Embryonic facial prominence (tissue), 1 donor: ENCODE measurements around the gene DRC3.
"Not testable (repeated sequence)": the region's sequence is repeated elsewhere in the genome, so short reads cannot be mapped to it uniquely, and the experiment has no call there.

Source experiments
- DNase-seq: peaks from one replicate; pipeline ENCODE4 v3.0.0-alpha.2; 2016; ENCODE audit errors: extremely low spot score

The DRC3 gene

DNA sequence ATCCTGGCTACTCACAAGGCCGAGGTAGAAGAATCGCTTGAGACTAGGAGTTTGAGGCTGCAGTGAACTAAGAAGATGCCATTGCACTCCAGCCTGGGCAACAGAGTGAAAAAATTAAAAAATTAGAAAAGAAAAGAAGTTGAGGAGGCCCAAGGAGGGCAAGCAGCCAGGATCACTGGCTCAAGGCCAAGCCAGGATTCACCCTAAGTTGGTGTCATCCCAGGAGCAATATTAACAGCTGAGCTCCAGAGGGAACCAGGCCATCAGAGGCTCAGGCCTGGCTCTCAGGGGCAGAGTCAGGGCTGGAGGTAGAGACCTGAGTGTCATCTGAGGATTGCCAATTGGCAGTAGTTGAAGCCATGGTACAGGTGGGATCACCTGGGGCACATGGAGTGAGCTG, 20.7 kb downstream of the DRC3 start:
- no peak for DNase-seq

DNA sequence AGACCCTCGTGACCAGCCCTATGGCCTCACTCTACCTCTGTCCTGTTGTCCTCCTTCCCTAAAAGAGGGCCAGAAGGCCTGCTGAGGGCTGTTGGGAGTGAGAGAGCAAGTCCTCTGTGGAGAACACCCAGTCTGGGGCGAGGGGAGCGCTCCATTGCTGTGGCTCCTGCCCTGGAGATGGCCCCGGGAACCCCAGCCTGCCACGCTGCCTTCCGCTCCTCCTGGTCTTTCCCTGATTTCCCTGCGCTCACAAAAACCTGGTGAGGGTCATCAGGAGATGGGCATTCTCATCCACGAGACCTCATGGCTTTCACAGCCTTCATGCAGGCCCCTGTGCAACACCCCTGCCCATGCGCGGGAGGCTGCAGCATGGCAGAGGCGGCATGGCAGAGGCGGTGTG, 21.2 kb downstream of the DRC3 start:
- DNase-seq = no peak

DNA sequence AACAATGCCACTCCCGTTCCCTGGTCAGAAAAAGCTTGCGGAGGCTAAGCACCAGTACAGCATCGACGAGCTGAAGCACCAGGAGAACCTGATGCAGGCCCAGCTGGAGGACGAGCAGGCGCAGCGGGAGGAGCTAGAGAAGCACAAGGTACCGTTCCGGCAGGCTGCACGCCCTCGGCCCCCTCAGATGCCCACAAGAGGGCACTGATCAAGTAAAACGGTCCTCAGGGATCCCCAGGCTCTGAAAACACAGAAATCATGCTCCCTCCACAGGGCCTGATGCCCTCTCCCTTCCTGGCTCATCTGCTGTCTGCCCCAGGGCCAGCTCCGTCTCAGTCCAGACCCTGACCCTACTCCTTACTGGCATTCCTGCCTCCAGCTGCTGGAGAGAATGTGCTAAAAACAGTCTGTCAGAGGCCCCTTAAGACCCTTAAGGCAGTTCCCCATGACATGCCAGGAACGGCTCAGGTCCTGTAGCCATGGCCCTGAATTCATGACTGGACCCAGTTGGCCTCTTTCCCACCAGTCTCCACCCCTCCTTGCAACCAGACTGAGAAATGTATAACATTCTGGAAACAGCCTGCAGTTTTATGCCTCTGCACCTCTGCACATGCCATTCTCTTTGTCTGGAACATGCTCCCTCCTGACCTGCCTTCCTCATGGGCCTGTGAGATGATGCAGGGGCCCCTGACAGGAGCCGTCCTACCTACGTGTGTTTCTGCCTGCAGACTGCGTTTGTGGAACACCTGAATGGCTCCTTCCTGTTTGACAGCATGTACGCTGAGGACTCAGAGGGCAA, 21.8 kb downstream of the DRC3 start:
- no peak for DNase-seq

DNA sequence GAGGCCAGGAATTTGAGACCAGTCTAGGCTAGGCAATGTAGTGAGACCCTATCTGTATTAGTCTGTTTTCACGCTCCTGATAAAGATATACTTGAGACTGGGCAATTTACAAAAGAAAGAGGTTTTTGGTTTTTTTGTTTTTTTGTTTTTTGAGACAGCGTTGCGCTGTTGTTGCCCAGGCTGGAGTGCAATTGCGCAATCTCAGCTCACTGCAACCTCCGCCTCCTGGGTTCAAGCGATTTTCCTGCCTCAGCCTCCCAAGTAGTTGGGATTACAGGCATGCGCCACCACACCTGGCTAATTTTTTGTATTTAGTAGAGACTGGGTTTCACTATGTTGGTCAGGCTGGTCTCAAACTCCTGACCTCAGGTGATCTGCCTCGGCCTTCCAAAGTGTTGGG, 23.2 kb downstream of the DRC3 start:
- not testable (repeated sequence) for DNase-seq

DNA sequence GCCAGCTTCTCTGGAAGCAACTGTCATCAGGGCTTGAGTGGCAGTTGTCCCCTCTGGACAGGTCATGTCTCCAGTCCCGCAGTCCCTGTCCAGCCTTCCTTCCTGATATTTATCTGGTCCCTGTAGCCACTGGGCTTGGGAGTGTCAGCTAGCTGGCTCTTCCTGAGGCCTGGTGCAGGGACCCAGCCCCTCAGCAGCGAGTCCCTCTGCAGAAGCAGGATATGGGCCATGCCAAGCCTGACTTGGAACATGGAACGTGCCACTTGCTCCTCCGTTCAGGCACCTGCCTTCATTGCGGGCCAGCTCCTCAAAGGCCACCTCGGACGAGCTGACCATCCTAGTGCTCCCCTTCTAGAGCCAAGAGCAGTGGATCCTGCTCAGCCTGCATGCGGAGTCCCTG, 26.3 kb downstream of the DRC3 start:
- no peak for DNase-seq

DNA sequence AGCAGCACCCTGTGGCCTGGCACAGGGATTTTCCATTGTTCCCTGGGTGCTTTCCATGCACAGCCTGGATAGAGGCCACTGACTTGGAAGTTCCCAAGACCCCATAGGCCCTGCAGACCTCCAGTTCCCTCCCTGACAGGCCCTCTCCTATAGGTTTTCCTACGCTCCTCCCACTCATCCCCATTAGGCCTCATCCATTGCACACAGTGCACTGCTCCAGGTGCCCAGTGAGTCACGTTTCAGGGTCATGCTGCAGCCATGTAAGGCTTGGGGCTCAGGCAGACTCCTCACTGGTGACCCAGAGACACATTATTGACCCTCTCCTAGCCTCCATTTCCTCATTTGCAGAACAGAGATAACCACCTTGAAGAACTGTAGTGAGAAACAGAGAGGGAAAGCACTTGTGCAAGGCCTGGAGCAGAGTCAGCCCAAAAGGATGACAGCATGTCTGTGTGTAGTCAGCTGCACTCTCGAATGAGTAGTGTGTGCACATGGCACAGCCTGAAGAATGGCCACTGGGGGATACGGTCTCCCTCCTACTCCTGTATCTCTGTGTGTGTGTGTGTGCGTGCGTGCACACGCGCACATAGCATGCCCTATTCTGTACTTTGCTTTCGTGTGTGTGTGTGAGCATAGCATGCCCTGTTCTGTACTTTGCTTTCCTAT, 26.8 kb downstream of the DRC3 start:
- no peak for DNase-seq

DNA sequence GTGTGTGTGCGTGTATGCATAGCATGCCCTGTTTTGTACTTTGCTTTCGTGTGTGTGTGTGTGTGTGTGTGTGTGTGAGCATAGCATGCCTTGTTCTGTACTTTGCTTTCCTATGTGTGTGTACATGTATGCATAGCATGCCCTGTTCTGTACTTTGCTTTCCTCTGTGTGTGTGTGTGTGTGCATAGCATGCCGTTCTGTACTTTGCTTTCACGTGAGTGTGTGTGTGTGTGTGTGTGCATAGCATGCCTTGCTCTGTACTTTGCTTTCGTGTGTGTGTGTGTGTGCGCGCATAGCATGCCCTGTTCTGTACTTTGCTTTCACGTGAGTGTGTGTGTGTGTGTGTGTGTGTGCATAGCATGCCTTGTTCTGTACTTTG, 27.4 kb downstream of the DRC3 start:
- DNase-seq = no peak

DNA sequence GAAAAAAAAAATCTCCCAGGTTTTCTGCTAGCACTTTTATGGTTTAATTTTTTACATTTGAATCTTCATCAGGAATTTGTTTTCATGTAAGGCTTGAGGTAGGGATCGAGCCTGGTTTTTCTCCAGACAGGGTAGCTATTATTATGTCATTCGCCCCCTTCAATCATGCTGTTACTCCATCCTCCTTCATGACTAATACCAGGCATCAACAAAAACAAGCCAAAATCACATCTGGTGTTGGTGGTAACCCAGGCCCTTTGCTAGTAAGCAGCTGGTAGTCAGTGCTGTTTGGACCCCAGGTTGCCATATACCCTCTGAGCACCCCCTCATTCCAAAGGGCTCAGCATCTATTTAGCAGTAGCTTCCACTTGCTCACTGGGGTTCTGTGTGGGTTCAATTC, 29.5 kb downstream of the DRC3 start:
- DNase-seq = no peak

DNA sequence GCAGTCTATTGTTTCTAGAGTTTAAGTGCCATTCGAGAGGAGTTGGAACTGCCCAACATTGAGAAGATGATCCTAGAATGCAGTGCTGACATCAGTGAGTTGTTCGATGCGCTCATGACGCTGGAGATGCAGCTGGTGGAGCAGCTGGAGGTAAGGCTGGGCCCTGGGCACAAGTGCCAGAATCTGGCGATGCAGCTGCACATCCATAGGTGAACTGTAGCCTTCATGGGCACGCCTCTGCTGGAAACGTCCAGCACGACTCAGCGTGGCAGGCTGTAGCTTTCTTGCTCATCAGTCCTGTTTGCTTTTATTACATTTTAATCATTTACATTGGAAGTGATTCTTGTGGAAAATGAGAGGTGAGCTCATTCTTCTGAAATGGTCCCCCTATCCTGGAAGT, 31.7 kb downstream of the DRC3 start:
- no peak for DNase-seq

DNA sequence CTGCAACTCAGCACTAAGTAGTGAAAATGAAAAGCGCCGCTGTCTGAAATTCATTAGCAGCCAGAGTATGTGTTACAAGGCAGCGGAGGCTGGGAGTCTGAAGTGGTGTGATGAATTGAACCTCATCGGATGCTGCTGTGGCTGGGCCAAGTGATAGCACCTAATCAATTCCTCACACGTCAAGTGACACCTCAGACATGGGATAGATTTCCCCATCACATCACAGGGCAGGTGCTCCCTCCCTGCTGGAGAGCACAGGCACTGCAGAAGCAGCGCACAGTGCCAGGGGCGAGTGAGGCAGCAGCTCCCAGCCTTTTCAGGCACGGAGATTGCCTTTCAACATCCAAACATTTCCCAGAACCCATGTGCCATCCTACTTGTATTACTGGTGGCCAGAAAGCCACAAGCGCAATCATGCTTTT, 32.2 kb downstream of the DRC3 start:
- DNase-seq = no peak

DNA sequence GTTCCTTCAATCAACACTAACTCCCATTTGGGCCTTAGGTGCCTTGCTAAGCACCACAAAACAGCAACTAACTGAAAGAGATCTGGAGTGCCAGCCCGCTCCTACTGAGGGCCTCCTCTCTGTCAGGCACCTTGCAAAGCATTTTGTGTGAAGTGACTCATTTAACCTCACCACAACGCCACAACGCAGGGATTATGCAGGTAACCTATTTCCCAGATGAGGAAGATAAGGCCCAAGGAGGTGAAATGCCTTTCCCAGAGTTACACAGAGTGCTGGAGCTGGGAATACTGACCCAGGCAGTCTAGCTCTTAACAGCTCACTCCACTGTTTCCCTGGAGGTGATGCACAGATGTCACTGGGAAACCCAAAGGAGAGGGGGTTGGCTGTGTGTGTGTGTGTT, 32.8 kb downstream of the DRC3 start:
- DNase-seq = no peak

DNA sequence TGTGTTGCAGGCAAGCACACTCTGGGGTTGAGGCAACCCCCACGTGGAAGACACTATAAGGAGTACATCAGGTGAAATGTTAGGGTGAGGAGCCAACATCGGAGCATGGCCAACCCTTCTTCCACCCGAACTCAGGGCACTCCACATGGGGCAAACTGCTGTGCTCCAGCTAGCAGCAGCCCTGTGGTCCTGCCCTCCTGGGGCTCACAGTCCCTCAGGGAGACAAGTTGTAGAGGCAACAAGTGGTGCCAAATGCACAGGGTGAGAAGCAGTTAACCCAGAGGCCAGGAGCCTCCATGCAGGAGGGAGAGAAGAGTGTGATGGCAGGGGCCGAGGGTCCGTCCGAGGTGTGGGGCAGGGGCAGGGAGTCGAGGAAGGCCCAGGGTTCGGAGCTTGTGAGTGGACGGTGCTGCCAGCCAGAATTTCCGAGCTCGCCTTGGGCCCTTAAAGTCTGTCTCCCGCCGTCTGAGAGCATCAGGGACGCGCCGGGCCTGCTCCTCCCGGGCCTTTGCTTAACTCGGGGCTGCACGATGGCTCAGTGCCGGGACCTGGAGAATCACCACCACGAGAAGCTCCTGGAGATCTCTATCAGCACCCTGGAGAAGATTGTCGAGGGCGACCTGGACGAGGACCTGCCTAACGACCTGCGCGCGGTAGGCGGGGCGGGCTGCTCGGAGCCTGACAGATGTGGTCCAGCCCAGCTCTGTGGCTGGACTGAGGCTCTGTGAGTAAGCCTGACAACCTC, 34.0 kb downstream of the DRC3 start:
- DNase-seq = no peak

DNA sequence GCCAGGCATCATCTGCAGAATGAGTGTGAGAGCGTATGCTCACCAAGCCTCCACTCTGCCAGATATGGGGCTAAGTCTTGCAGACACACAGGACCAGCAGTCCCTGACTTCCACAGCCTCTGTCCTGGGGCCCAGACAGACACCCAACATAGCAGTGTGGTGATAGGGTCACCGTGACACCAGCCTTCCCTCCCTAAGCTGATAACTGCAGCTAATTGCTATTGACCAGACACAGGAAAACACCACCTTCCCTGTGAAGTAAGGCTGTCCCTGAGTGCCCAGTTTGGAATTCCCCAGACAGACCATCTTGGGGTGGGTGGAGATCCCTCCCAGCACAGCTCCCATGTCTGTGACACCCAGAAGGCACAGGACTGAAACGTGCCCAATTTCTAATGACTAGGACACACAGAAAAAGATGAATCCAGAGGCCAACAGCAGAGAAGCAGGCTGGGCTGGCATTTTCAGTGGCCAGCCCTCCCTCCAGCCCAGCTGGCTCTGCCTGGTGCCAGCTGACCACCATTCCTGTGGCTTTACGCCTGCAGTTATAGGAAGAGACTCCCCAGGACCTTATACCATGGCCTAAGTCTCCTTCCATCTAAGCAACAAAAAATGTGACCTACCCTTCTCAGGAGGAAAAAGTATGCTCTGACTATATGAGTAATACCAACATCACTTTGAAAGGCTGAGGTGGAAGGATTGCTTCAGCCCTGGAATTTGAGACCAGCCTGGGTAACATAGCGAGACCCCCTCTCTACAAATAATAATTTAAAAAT, 36.0 kb downstream of the DRC3 start:
- DNase-seq = no peak

DNA sequence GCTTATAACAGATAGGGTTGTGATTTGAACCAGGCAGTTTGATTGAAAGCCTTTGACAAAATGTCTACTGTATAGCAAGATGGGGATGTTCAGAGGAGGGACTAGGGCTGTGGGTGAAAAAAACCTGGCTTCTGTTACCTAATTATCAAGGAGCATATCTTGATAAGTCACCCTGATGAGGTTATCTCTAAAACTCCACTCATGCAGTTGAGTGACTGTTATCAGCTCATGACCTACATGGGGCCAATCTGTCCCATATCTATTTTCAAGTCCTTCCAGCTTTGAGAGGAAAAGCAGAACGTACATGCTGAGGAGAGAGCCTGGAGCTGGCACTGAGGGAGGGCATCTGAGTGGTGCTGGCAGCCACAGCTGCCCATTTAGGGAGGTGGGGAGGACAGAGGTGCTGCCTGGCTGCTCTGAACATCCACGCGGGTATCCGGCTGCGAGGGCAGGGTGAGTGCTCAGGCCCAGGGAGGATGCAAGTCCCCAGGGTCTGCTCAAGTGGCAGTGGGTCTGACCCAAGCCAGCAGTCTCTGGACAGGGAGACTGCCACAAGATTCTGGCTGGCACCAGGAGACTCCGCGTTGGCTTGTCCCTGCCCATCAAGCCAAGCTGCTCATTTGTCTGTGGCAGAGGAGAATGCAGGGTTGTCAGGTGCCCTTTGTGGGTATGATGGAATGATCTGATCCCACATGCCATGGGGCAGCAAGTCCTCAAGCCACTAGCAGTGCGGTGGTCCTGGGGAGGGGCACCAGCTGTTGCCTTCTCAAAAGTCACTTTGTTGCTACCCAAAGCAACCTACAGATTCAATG, 37.2 kb downstream of the DRC3 start:
- no peak for DNase-seq

DNA sequence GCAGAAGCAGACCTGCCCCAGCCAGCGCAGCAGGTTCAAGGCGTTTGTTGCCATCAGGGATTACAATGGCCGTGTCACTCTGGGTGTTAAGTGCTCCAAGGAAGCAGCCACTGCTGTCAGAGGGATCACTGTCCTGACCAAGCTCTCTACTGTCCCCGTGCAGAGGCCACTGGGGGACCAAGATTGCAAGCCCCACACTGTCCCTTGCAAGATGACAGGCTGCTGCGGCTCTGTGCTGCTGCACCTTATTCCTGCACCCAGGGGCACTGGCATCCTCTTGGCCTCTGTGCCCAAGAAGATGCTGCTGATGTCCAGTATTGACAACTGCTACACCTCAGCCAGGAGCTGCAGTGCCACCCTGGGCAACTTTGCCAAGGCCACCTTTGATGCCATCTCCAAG, 38.6 kb downstream of the DRC3 start:
- DNase-seq = no peak

DNA sequence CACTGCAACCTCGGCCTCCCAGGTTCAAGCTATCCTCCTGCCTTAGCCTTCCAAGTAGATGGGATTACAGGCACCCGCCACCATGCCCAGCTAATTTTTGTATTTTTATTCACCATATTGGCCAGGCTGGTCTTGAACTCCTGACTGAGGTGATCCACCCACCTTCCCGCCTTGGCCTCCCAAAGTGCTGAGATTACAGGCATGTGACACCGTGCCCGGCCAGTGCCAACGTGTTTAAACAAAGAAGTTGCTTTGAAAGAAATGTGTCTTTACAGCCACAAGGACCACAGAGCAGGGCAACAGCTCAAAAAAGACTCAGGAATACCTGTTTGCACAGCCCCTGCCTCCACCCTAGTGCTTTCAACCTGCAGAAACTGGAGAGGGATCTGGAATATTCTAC, 41.3 kb downstream of the DRC3 start:
- DNase-seq = no peak

DNA sequence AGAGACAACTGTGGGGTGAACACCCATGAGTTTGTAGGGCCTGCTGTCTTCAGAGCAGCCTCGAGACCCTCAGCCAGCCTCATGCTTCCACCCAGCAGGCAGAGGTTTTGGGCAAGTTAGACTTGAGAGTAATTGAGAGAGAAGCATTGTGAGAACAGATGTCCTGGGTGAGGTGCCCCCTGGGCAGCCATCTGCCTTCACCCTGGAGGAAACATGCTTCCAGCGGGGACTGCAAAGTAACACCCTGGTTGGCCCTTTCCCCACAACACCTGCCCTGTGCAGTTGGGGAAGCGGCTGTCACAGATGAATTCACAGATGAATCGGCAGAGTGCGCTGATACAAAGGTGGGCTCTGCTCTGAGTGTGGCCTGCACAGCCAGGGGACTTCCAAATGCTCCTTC, 42.9 kb downstream of the DRC3 start:
- DNase-seq = no peak

DNA sequence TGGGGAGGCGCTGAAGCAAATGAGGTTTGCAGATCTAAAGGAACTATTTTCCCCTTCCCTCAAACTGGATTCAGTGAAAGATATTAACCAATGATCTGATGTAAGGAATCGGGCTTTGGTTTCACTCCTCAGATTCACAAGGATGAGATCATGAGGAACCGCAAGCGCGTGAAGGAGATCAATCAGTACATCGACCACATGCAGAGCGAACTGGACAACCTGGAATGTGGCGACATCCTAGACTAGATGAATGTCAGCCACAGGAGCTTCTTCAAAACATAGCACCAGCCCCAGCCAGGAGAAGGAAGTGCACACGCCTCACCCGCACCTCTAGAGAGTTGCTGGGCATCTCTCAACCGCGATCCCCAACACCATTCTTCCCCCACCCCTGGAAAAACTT, 43.8 kb downstream of the DRC3 start:
- no peak for DNase-seq

DNA sequence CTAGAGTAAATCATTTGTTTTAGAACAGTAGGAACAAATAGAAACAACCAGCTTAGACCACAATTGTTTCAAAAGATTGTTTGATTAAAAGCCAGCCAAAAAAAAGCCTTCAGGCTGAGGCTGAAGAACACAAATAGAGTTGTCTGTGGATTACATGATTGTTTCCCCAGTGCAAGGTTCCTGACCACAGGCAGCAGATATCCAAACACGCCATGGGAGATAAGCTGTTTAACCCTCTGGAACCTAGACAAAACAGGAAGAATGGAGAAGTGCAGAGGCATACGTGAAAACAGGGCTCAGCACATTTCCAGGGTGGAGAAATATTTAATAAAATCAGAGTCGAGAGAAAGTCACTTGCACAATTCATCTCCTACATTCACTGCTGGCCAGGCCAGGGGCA, 45.3 kb downstream of the DRC3 start:
- no peak for DNase-seq

DNA sequence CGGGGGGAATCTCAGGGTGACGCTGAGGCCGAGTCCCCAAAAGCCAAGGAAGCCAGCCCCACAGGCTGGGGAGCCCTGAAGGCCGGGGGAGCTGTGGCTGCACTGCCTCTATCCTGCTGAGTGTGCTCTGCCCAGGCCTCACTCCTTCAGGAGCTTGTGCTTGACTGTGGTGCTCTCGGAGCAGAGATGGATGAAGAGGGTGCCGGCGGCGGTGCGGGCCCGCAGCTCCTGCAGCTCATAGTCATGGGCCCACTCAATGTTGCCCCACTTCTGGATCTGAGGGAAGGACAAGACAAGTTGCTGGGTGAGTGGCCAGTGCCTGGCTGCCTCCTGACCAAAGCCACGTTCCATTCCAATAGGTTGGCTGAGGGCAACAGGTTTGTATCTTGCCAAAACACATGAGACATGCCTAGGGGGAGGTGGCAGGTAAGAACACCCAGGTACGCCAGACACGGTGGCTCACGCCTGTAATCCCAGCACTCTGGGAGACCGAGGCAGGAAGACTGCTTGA, 45.8 kb downstream of the DRC3 start:
- no peak for DNase-seq

DNA sequence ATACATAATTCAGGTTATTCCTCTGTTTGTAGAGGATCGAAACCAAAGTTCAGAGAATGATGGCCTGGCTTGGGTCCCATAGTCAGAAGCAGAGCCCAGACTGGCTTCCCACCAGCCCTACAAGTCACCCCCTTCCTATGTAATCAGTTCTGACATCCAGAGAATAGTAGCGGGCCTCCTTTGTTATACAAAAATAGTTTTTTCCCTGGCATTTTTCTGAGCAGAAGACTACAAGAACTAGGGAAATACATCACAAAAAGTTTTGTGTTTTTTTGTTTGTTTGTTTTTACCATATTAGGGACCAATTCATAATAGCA, 47.1 kb downstream of the DRC3 start:
- DNase-seq = no peak
